ENCODE data around the gene PPM1L. TPM values are rescaled to one million over a fixed set of nuclear protein-coding genes. Genes with fewer than 3 reads are reported as not detected.
A peak's percentile ranks its signal among the peaks of the same experiment; 100 is the strongest.

Gene PPM1L
- total and polyA plus RNA-seq, 2 of the 13 experiments (the other 11 are each of a cell fraction or from before 2014, with no cell fraction given), result 0.22 to 1.4 TPM

DNA sequence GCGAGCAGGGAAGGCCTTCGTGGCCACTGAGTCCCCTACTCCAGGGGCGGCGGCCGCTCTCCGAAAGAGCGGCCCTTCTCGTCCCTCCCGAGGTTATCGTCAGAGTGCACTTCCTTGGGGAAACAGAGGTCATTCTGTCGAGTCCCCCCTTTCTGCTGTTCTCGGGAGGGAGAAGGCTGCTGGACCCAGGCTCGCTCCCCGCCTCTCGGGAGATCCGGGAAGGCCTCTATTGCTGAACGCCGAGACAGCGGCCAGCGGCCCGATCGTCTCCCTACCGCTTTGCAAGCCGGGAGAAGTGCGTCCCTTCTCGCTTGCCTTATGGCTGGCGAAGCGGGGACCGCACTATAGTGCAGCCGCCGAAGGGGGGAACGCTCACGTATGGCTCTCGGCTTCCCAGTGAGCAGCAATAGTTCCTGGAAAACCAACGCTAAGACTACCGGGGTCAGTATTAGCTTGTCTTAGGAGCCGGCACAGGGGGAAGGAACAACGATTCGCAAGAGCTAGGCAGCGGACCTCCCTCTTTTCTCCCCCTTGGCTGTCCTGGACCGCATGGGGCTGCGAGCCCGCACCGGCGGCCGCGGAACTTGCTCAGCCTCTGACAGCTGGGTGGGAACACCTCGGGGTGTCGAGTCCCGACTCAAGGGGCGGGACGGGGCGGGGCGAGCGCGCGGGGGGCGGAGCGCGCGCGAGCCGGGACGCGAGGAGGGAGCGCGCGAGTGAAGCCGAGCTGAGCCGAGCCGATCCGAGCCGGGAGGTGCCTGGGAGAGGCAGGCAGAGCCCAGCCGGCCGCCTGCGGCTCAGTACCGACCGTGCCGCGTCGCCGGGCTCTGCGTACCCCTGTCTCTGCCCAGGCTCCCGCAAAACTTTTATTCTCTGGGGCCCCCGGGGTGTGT lies 930 bp upstream of the PPM1L start (continued):
- TF ChIP-seq, protein P1, sequence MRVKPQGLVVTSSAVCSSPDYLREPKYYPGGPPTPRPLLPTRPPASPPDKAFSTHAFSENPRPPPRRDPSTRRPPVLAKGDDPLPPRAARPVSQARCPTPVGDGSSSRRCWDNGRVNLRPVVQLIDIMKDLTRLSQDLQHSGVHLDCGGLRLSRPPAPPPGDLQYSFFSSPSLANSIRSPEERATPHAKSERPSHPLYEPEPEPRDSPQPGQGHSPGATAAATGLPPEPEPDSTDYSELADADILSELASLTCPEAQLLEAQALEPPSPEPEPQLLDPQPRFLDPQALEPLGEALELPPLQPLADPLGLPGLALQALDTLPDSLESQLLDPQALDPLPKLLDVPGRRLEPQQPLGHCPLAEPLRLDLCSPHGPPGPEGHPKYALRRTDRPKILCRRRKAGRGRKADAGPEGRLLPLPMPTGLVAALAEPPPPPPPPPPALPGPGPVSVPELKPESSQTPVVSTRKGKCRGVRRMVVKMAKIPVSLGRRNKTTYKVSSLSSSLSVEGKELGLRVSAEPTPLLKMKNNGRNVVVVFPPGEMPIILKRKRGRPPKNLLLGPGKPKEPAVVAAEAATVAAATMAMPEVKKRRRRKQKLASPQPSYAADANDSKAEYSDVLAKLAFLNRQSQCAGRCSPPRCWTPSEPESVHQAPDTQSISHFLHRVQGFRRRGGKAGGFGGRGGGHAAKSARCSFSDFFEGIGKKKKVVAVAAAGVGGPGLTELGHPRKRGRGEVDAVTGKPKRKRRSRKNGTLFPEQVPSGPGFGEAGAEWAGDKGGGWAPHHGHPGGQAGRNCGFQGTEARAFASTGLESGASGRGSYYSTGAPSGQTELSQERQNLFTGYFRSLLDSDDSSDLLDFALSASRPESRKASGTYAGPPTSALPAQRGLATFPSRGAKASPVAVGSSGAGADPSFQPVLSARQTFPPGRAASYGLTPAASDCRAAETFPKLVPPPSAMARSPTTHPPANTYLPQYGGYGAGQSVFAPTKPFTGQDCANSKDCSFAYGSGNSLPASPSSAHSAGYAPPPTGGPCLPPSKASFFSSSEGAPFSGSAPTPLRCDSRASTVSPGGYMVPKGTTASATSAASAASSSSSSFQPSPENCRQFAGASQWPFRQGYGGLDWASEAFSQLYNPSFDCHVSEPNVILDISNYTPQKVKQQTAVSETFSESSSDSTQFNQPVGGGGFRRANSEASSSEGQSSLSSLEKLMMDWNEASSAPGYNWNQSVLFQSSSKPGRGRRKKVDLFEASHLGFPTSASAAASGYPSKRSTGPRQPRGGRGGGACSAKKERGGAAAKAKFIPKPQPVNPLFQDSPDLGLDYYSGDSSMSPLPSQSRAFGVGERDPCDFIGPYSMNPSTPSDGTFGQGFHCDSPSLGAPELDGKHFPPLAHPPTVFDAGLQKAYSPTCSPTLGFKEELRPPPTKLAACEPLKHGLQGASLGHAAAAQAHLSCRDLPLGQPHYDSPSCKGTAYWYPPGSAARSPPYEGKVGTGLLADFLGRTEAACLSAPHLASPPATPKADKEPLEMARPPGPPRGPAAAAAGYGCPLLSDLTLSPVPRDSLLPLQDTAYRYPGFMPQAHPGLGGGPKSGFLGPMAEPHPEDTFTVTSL (CRISPR knock-in tag; IDR thresholded peaks at IDR 0.05; ENCODE audit: borderline replicate concordance), result no peak
- TF ChIP-seq ZNF780A (CRISPR knock-in tag; IDR thresholded peaks at IDR 0.05), result no peak
- TF ChIP-seq, protein P2, sequence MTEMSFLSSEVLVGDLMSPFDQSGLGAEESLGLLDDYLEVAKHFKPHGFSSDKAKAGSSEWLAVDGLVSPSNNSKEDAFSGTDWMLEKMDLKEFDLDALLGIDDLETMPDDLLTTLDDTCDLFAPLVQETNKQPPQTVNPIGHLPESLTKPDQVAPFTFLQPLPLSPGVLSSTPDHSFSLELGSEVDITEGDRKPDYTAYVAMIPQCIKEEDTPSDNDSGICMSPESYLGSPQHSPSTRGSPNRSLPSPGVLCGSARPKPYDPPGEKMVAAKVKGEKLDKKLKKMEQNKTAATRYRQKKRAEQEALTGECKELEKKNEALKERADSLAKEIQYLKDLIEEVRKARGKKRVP (CRISPR knock-in tag; IDR thresholded peaks at IDR 0.05), result 0 out of 4 replicates have a peak, but pooled peaks of 1 of the 2 experiments have one; percentile 29
- TF ChIP-seq REPIN1 (CRISPR knock-in tag; IDR thresholded peaks at IDR 0.05; ENCODE audit: borderline replicate concordance, low read depth), result no peak
- TF ChIP-seq, protein P3, sequence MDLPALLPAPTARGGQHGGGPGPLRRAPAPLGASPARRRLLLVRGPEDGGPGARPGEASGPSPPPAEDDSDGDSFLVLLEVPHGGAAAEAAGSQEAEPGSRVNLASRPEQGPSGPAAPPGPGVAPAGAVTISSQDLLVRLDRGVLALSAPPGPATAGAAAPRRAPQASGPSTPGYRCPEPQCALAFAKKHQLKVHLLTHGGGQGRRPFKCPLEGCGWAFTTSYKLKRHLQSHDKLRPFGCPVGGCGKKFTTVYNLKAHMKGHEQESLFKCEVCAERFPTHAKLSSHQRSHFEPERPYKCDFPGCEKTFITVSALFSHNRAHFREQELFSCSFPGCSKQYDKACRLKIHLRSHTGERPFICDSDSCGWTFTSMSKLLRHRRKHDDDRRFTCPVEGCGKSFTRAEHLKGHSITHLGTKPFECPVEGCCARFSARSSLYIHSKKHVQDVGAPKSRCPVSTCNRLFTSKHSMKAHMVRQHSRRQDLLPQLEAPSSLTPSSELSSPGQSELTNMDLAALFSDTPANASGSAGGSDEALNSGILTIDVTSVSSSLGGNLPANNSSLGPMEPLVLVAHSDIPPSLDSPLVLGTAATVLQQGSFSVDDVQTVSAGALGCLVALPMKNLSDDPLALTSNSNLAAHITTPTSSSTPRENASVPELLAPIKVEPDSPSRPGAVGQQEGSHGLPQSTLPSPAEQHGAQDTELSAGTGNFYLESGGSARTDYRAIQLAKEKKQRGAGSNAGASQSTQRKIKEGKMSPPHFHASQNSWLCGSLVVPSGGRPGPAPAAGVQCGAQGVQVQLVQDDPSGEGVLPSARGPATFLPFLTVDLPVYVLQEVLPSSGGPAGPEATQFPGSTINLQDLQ (CRISPR knock-in tag; IDR thresholded peaks at IDR 0.05), result no peak
- TF ChIP-seq SNRNP70 (IDR thresholded peaks at IDR 0.05; ENCODE audit: low read depth, low read length), result no peak
- TF ChIP-seq, protein P4, sequence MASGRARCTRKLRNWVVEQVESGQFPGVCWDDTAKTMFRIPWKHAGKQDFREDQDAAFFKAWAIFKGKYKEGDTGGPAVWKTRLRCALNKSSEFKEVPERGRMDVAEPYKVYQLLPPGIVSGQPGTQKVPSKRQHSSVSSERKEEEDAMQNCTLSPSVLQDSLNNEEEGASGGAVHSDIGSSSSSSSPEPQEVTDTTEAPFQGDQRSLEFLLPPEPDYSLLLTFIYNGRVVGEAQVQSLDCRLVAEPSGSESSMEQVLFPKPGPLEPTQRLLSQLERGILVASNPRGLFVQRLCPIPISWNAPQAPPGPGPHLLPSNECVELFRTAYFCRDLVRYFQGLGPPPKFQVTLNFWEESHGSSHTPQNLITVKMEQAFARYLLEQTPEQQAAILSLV (CRISPR knock-in tag; IDR thresholded peaks at IDR 0.05; ENCODE audit: borderline replicate concordance), result no peak; the same call in 1 of the 2 replicates
- TF ChIP-seq ZNF589 (CRISPR knock-in tag; conservative IDR thresholded peaks at IDR 0.05), result 0 out of 2 replicates have a peak, but pooled peaks have one; percentile 48
- no peak for TF ChIP-seq ZNF138 (CRISPR knock-in tag; IDR thresholded peaks at IDR 0.05; ENCODE audit: low read depth)
- TF ChIP-seq, protein P5, sequence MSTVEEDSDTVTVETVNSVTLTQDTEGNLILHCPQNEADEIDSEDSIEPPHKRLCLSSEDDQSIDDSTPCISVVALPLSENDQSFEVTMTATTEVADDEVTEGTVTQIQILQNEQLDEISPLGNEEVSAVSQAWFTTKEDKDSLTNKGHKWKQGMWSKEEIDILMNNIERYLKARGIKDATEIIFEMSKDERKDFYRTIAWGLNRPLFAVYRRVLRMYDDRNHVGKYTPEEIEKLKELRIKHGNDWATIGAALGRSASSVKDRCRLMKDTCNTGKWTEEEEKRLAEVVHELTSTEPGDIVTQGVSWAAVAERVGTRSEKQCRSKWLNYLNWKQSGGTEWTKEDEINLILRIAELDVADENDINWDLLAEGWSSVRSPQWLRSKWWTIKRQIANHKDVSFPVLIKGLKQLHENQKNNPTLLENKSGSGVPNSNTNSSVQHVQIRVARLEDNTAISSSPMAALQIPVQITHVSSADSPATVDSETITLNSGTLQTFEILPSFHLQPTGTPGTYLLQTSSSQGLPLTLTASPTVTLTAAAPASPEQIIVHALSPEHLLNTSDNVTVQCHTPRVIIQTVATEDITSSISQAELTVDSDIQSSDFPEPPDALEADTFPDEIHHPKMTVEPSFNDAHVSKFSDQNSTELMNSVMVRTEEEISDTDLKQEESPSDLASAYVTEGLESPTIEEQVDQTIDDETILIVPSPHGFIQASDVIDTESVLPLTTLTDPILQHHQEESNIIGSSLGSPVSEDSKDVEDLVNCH (CRISPR knock-in tag; IDR thresholded peaks at IDR 0.05), result no peak
- no peak for TF ChIP-seq SP1 (IDR thresholded peaks at IDR 0.05)
- TF ChIP-seq SP1 (CRISPR knock-in tag; IDR thresholded peaks at IDR 0.05), result peak; percentile 63; the same call in 1 of the 2 replicates

Measured in HepG2 (cell line).